Stimulated activated CD4-positive, alpha-beta T cell treated with anti-CD3 and anti-CD28 coated beads, Interleukin-4, amount 100 ng/mL, for 1 hour (primary cell): Measurements from ENCODE around the gene ZFP90.

Experiments used
- DNase-seq: peaks from one replicate; pipeline ENCODE4 v3.0.0-alpha.2; 2020

Gene ZFP90

DNA sequence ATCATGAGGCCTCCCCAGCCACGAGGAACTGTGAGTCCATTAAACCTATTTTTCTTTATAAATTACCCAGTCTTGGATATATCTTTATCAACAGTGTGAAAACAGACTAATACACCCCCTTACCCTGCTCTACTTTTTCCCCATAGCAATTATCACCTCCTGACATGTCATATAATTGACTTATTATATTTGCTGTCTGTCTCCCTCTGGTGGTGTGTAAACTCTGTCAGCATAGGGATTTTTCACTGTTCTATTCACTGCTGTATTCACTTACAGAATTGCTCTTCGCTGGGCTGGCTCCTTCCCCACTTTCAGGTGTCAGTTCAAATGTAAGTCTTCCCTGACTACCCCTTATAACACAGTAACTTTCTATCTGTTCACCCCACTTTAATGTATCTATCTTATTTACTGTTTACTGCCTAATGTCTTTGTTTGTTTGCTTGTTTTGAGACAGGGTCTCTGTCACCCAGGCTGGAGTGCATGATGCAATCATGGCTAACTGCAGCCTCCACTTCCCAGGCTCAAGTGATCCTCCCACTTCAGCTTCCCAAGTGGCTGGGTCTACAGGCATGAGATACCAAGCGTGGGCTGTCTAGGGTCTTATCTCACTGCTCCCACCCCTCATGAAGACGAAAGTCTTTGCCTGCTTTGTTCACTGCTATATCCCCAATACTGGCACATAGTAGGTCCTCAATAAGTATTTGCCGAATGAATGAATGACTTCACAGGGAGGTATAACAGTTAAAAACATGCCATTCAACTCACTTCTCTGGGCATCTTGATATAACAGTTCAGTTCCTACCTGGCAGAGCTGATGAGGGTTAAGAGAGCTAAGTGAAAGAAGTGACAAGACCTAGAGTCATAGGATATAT, 53.6 kb downstream of the ZFP90 start:
- no peak for DNase-seq

DNA sequence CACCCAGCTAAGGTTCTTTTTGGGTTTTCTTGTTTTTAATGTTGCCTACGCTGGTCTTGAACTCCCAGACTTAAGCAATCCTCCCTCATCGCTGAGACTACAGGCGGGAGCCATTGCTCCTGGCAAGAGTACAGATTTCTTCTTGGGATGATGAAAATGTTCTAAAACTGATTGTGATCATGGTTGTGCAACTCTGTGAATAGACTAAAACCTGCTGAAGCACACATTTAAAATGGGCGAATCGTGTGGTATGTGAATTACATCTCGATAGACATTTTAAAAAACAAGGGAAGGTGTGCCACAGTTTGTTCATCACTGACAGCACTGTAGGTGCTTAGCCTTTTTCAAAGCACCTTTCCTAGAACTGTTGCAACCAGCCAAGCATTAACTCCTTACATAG, 57.2 kb downstream of the ZFP90 start:
- DNase-seq, result no peak

DNA sequence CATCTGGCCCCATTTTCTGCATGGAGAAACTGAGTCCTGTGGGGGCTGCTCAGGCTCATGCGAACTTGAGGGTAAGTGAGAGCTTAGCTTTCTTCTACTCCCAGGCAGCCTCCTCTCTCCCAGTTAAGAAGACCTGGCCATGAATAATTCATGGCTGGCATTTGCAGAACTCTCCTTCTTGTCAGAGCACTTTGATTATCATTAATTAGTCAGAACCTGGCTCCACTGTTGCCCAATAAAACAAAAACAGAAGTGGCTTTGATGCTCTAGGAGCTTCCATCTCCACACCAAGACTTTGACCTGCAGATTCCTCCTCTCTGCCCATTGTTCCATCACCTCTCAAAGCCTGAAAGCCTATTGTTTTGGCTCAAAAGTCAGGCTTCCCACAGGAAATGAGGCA, 60.5 kb downstream of the ZFP90 start:
- DNase-seq, result no peak

DNA sequence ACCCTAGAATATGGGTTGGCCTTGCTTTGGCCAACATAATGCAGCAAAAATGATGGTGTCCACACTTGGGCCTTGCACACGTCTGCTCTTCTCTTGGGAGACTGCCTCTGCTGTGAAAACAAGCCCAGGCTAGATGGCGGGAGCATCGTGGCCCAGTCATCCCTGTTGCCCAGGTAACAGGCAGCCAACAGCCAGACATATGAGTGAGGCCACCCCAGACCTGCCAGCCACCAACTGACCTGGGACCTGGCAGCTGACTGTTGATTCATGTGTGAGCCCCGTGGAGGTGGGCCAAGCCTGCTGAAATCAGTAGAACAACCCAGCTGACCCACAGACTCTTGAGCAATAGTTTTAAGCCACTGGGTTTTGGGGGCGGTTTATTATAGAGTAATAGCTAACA, 66.7 kb downstream of the ZFP90 start:
- no peak for DNase-seq

DNA sequence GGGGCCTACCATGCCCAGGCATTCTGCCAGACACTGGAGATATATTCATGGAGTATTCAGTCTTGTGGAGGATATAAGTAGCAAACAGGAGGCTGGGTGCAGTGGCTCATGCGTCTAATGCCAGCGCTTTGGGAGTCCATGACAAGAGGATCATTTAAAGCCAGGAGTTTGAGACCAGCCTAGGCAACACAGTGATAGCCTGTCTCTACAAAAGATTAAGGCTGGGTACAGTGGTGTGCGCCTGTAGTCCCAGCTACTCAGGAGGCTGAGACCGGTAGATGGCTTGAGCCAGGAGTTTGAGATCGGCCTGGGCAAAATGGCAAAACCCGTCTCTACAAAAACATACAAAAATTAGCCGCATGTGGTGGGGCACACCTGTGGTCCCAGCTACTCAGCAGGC, 68.4 kb downstream of the ZFP90 start:
- no peak for DNase-seq

DNA sequence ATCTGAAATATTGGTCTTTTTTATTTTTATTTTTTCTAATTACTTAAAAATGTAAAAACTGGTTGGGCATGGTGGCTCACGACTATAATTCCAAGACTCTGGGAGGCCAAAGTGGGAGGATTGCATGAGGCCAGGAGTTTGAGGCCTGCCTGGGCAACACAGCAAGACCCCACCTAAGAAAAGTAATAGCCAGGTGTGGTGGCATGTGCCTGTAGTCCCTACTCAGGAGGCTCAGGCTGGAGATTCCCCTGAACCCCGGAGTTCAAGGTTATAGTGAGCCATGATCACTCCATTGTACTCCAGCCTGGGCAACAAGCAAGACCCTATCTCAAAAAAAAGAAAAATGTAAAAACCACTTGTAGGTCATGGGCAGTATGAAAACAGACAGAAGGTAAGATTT, 69.2 kb downstream of the ZFP90 start:
- DNase-seq, result no peak

DNA sequence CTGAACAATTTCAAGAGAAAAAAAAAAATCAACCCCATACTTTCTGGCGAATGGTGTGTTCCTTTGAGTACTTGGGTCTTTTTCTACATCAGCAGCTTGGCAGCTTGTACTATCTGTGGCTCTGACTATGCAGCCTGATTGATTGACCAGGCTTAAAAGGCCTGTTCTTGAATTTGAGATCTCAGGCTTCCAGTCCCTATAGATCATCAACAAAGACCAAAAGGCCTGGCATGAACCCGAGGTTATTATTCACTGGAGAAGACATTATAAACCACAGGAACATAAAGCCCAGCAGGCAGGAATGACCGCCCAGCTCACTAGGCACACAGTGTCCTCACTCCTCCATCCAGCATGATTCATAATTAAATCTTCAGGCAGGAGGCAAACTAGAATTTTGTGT, 73.9 kb downstream of the ZFP90 start:
- no peak for DNase-seq

DNA sequence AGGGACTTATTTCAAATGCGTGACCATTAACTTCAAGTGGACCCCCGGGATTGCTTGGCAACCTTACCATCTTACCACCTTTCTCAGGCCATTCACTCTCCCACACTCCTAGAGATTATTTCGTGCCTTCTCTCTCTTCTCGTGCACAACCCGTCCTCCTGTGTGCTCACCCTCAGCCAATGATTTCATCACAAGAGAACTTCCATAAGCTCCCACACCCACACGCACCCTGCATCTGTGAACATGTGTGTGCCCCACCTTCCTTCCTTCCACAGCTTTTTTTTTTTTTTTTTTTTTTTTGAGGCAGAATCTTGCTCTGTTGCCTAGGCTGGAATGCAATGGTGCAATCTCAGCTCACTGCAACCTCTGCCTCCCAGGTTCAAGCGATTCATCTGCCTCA, 78.6 kb downstream of the ZFP90 start:
- no peak for DNase-seq
